Muscle of back (tissue), 11 donors: ENCODE results near the gene KSR1. TPM values are rescaled to one million over a fixed set of nuclear protein-coding genes. Genes with fewer than 3 reads are reported as not detected.
"Not testable (repeated sequence)": the region's sequence is repeated elsewhere in the genome, so short reads cannot be mapped to it uniquely, and the experiment has no call there.

Experiments
- DNase-seq, 3 donors: peaks; one replicate each; pipeline versions ENCODE4 v3.0.0 to v3.0.0-alpha.2; 2013
- polyA plus RNA-seq, 10 donors: library from polyadenylated mRNA; unstranded; fragments of 120-200 nt; gene quantifications; one replicate each; pipeline ENCODE4 v1.2.1, GENCODE V29; 2013; ENCODE audit not compliant: insufficient read length in 10 of 10

Gene KSR1
- polyA plus RNA-seq, 10 donors: 56.1 to 93.2 (median 75.6) TPM

DNA sequence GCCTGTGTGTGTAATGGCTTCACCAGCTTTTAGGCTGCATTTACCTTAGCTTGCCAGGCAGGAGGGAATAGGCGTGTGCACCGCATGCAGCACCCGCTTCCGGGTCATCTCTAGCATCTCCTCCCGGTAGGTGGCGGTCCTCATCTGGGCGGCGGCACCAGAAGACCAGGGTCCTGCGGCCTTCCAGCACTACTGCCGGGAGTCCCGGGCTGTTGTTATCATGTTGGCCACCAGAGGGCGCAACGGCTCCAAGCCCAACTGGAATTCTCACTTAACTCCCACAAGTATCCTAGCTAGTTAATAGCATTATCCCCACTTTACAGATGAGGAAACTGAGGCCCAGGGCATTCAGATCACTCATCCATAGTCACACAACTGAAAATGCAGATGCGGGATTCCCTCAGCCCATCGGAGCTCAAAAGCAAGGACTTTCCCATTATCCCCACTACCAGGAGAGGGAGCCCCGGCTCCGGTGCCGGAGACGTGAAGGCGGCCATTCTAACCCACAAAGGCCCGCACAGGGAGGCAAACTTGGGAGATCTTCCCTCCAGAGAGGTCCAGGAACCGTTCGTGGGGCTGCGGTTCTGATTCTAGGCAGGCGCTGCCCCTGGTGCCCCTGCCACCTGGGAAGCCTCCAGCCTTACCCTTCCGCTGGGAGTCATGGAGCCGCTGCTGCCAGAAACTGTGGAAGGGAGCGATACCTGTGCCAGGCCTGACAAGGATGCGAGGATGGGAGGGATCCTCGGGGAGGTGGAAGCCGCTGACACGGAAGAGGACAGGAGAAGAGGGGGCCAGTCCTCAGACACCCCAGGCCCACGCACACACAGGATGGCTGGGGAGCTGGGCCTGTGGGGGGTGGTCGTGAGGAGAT lies 198.6 kb downstream of the KSR1 start:
- DNase-seq: peak; percentile 26 to 75 (median 61)

DNA sequence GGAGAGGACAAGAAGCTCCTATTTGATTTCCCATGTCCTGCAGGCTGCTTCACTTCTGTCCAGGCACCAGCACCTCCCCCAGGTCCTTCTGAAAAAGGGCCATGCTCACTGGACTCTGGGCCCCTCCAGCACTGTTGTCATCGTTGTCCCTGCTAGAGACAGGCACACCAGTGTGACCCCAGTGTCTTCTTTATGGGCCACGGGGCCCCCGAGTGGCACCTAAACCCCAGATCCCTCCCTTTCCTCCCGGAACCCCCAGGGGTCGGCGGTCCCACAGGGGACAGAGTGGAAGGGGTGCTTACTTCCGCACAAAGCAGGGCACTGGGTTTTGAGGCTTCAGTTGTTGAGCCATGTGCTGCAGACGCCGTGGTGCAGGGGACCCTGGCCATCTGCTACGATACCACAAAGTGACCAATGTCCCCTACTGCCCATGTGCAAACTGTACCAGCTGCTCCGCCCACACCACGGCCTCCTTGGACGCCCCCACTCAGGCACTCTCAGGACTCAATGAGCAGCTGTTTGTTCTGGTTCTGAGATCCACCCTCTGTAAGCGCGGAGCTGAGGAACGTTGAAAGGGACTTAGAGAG lies 199.4 kb downstream of the KSR1 start:
- DNase-seq: not testable (repeated sequence)

- not testable (repeated sequence) for DNase-seq
Observed at GRCh38 chr17:27656620-27657019, 200.4 kb downstream of the KSR1 start.

GRCh38 chr17:27657620-27658019 lies 201.4 kb downstream of the KSR1 start:
- DNase-seq: no peak

GRCh38 chr17:27659683-27660082 lies 203.4 kb downstream of the KSR1 start:
- DNase-seq: no peak

DNA sequence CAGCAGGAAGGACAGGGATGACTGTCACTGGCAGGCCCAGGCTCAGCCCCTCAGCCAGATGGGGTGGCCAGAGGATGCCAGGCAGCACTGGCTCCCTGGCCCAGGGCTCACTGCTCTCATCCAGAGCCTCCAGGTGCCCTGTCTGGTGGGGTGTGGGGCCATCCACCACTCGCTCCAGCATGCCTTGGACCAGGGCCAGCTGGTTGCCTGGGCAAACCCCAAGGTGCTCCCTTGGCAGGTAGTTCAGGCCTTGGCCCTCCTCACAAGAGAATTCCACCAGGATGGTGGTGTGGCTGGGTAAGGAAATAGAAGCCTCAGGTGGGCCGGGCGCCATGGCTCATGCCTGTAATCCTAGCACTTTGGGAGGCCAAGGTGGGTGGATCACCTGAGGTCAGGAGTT lies 204.2 kb downstream of the KSR1 start:
- DNase-seq: no peak

- DNase-seq: no peak
Observed at GRCh38 chr17:27663936-27664605, 207.8 kb downstream of the KSR1 start.

DNA sequence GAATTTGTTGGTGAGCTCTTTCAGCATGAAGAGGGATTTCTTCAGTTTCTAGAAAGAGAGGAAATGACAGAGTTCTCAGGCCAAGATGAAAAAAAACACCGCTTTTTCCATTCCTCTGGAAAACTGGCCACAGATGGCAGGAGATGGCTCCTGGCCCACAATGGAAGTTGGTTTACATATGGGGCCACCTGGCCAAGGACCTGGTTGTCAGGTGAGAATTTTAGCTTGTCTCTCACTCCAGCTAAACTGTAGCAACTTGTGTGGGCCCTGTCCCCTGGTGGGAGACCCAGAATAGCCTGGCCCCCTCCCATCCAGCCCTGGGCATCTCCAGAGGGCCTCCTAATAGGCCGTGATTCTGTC lies 208.3 kb downstream of the KSR1 start:
- DNase-seq: no peak

DNA sequence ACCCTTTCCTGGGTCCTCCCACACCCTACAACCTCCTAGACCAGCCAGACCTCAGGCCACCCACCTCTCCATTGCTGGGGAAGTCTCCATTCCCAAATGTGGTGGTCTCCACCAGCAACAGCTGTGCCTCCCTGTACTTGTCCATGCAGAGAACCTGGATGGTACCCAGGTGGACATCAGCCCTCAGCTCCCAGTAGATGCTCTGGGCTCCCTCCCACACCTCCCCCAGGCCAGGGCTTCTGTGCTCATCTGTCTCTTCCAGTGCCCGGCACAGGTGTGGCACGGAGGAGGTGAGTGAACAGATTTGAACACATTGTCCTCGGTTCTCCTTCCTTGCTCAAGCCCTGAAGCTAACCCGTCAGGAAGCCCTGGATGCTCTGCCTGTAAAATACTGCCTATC lies 209.3 kb downstream of the KSR1 start:
- DNase-seq: no peak

DNA sequence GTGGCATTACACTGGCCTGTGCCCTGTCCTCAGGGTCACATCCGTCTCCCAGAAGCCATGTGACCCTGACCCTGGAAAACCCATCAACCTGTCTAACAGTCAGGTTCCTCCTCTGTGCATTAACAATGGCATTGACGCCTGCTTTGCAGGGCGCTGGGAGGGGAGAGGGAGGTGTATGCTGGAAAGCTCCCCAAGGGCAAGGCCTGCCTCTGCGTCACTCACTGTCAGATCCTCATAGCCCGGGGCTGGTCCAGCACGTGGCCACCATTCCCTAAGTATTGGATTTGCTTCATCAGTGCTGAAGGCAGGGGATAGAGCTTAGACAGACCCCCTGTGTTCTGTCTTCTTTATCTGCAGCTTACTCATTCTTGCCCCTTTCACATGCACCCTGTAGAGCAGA lies 210.0 kb downstream of the KSR1 start:
- DNase-seq: not testable (repeated sequence)

GRCh38 chr17:27666831-27667560 lies 210.7 kb downstream of the KSR1 start:
- DNase-seq: no peak

- DNase-seq: no peak
Observed at GRCh38 chr17:27667656-27668487, 211.6 kb downstream of the KSR1 start.

- no peak for DNase-seq
Observed at GRCh38 chr17:27668488-27668823, 212.2 kb downstream of the KSR1 start.

DNA sequence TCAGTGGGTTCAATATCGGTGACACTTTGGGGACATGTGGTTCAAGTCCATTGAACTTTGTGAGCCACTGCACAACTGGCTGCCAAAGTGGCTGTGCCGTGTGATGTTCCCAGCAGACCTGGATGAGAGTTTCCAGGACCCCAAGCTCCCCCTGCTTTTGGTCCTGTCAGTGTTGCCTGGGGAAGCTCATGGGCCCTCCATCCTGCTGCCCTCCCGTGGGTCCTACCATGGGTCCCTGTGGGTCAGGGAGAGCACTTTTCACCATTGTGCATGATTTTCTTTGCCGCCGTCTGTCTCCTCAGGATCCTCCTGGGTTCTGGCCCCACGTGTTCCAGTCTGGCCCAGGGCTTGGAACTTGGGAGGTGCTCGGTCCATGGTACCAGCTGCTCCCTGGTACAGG lies 212.9 kb downstream of the KSR1 start:
- no peak for DNase-seq

DNA sequence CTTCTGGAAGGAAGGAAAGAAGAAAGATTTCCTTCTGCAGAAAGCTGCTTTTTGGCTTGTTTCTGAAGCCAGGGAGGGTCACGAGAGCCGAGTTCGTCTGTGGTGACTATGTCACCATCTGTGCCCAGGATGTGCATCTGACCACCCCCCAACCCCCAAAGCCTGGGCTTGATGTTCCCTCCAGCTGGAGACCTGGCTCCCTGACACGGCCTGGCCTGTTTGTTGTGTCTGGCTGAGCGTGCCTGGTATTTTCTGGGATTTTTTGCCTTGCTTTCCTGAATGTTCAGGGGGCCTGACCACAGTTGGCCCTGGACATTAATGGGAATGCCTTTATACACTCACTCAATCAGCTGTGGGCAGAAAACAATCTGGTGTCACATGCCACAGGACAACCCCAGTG lies 213.6 kb downstream of the KSR1 start:
- DNase-seq: no peak

DNA sequence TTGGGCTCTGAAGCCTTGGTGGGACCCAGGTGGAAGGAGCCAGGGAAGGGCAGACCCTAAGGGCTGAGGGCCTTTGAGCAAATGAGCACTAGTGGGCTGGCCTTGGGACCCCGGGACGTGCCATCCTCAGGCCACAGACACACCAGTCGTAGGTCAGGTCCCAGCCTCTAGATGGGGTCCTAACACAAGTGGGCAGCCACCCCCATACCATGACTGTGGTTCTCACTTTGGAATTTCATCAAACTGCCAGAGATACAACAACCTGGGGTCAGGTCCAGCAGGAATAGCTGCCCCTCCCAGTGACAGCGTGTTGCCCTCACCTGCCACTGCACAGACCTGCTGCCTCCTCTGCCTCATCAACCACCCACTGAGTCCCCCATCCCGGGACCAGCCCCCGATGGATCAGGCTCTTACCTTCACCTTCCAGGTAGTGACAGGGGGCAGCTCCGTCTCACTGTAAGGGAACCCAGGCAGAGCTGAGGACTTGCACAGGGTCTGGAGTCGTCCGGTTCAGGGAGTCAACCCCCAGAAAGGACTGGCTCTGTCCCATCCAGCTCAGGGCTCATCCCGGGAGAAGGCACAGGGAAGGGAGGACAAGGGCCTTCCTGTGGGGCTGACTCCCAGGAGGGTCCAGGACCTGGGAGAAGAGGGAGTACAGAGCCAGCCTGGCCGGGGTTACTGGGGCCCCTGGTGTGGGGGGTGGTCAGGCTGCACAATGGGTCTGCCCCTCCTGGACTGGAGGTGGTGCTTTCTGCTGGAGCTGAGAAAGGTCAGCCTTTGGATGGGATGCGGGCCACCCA lies 214.7 kb downstream of the KSR1 start:
- no peak for DNase-seq

GRCh38 chr17:27671591-27671910 lies 215.3 kb downstream of the KSR1 start:
- DNase-seq: no peak

DNA sequence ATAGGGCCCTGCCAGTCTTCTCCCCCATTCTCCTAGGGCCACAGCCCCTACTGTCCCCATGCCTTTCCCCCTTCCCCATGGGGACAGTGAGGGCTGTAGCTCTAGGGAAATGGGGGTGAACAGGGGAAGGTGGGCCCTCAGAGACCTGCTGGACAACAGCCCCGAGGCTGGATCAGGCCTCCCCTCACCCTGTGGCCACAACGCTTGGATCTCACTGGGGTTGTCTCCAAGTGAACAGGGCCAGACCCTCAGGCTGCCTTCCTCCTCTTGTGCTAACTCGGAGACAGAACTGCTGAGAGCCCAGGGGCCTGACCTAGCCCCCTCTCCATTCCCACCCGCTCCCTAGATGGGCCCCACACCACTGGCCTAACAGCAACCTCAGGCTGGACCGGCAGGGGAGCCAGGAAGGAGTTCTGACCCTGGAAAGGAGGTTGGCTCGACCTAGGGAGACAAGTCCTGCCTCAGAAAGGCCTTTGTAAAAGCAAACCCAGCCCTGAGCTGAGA lies 215.8 kb downstream of the KSR1 start:
- DNase-seq: not testable (repeated sequence)

- no peak for DNase-seq
Observed at GRCh38 chr17:27674335-27674734, 218.1 kb downstream of the KSR1 start.
